SK-N-SH (cell line): Measurements from ENCODE around the gene FBXL5.

Experiments
- CTCF ChIP-seq: fragments of 200-600 bp; sonication (generic); IDR thresholded peaks from 2 replicates; pipeline ENCODE4 v1.6.1; 2017; ENCODE audit warnings: antibody characterized with exemption, mild to moderate bottlenecking, moderate library complexity
- FOXJ3 ChIP-seq: sonication (generic); formaldehyde crosslinking; IDR thresholded peaks from 2 replicates; pipeline ENCODE4 v1.5.1; 2020; ENCODE audit warnings: mild to moderate bottlenecking, missing genetic modification reagents
- MAX ChIP-seq: IDR thresholded peaks from 2 replicates; pipeline ENCODE4 v1.4.0; 2012; ENCODE audit warnings: low read depth
- NFIC ChIP-seq: IDR thresholded peaks from 2 replicates; pipeline ENCODE4 v1.4.0; 2012; ENCODE audit warnings: borderline replicate concordance
- POLR2AphosphoS5 ChIP-seq: IDR thresholded peaks from 2 replicates; pipeline ENCODE4 v1.6.1; 2012; ENCODE audit warnings: low read depth, low read length
- RAD21 ChIP-seq: IDR thresholded peaks from 2 replicates; pipeline ENCODE4 v1.6.1; 2012; ENCODE audit warnings: mild to moderate bottlenecking, low read length
- RFX5 ChIP-seq: IDR thresholded peaks from 2 replicates; pipeline ENCODE4 v1.6.1; 2012; ENCODE audit warnings: mild to moderate bottlenecking, improper control_type of control experiment, low read length
- SIN3A ChIP-seq: IDR thresholded peaks from 2 replicates; pipeline ENCODE4 v1.6.1; 2012; ENCODE audit warnings: low read depth, mild to moderate bottlenecking, low read length, moderate library complexity, borderline replicate concordance
- SMC3 ChIP-seq: IDR thresholded peaks from 2 replicates; pipeline ENCODE4 v1.6.1; 2012; ENCODE audit warnings: low read depth, low read length, improper control_type of control experiment
- TEAD4 ChIP-seq: IDR thresholded peaks from 2 replicates; pipeline ENCODE4 v1.4.0; 2012; ENCODE audit warnings: mild to moderate bottlenecking, borderline replicate concordance; ENCODE audit not compliant: insufficient read depth
- YY1 ChIP-seq: IDR thresholded peaks from 2 replicates; pipeline ENCODE4 v1.4.0; 2012; ENCODE audit warnings: low read depth, mild to moderate bottlenecking
- ZBTB33 ChIP-seq: IDR thresholded peaks from 2 replicates; pipeline ENCODE4 v1.4.0; 2012; ENCODE audit warnings: low read depth, borderline replicate concordance

- TF ChIP-seq SIN3A (no peak), NFIC (no peak), TEAD4 (no peak), SMC3 (no peak), CTCF (no peak), FOXJ3 (CRISPR knock-in tag) (no peak), MAX (no peak), YY1 (no peak), ZBTB33 (no peak), RFX5 (no peak), RAD21 (no peak), POLR2AphosphoS5 (no peak)
Observed at GRCh38 chr4:15558561-15558960, 96.6 kb downstream of the FBXL5 start.
